ENCODE results near the gene RAPGEF2.

Gene RAPGEF2

DNA sequence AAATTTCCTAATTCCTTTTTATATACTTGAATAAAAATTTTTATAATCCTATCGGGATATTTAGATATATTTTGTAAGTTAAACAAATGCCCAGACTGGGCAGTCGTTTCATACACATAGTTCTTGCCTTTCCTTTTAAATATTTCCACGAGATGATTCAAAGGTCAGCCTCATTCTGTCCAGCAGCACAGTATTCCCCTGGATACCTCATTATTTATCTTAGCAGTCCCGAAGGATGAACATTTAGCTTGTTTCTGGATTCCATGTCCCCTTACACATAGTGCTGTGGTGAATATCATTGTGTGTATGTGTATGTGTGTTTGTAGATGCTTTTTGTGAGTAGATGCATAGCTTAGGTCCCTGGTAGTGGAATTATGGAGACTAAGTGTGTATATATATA, 38.3 kb downstream of the RAPGEF2 start:
- no peak for FAIRE-seq
- TF ChIP-seq, protein P1, sequence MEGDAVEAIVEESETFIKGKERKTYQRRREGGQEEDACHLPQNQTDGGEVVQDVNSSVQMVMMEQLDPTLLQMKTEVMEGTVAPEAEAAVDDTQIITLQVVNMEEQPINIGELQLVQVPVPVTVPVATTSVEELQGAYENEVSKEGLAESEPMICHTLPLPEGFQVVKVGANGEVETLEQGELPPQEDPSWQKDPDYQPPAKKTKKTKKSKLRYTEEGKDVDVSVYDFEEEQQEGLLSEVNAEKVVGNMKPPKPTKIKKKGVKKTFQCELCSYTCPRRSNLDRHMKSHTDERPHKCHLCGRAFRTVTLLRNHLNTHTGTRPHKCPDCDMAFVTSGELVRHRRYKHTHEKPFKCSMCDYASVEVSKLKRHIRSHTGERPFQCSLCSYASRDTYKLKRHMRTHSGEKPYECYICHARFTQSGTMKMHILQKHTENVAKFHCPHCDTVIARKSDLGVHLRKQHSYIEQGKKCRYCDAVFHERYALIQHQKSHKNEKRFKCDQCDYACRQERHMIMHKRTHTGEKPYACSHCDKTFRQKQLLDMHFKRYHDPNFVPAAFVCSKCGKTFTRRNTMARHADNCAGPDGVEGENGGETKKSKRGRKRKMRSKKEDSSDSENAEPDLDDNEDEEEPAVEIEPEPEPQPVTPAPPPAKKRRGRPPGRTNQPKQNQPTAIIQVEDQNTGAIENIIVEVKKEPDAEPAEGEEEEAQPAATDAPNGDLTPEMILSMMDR (IDR thresholded peaks at IDR 0.05; ENCODE audit: insufficient read depth, missing control alignments), result no peak
- DNase-seq (ENCODE audit: insufficient read length, low spot score), result no peak

DNA sequence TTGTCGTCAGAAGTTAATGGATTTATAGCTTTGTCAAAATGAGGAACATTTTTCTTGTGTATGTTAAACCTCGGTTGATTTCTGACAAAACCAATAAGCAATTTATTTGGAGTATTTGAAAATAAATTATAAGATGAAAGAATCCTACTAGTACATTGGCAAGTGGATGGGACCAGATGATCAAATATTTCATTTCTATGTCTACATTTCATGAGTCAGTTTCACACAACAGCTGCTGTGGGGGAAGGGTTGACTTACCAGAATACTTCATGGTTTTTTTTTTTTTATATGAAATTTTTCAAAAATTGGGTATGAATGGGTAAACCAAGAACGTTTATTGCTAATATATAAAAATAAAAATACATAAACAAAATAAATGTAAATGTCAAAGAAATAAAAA, 39.4 kb downstream of the RAPGEF2 start:
- FAIRE-seq (no peak), DNase-seq (ENCODE audit: insufficient read length, low spot score) (no peak)
- TF ChIP-seq, protein P1 (IDR thresholded peaks at IDR 0.05; ENCODE audit: insufficient read depth, missing control alignments), result no peak

DNA sequence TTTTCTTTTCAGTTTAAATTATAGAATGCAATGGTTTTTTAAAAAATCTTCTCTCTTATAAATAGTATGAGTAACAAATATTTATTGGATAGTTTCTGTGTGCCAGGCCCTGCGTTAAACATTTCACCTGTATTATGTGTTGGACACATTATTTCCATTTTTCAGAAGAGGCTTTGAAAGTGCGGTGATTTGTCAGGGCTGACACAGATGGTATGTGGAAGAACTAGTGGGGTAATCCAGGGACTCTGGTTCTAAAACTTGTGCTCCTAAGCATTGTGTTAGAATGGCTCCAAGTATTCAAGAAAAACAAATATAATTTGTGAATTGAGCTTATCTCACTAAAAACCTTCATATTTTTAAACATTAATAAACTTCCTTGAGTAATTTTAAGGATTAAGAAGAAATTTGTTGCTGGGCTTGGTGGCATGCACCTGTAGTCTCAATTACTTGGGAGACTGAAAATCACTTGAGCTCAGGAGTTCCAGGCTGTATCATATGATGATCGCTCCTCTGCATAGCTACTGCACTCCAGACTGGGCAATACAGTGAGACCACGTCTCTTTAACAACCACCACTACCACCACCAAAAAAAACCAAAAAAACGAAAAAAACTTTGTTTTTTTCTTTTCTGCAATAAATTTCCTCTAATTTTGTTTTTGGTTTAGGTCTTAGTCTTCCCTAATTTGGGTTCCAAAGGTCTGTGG, 40.0 kb downstream of the RAPGEF2 start:
- TF ChIP-seq, protein P1 (IDR thresholded peaks at IDR 0.05; ENCODE audit: insufficient read depth, missing control alignments), result no peak
- no peak for FAIRE-seq
- no peak for DNase-seq (ENCODE audit: insufficient read length, low spot score)

DNA sequence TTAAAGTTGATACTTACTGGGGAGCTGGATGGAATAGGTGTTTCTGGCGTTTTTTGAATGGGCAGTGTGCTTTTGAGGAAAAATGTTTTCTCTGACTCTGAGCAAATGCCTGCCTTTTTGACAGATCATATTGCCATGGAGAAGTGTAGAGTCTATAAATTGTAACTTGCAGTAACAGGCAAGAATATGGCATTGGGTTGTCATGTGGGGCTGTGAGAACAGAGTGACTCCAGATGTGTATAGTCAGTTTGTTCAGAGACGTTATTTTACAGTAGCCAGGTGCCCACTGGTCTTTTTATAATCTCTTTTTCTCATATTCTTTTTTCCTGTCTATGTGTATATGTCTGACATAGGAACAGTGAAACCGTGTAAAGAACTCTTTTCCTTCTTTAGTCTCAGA, 40.8 kb downstream of the RAPGEF2 start:
- no peak for DNase-seq (ENCODE audit: insufficient read length, low spot score)
- no peak for FAIRE-seq
- TF ChIP-seq, protein P1 (IDR thresholded peaks at IDR 0.05; ENCODE audit: insufficient read depth, missing control alignments), result no peak

DNA sequence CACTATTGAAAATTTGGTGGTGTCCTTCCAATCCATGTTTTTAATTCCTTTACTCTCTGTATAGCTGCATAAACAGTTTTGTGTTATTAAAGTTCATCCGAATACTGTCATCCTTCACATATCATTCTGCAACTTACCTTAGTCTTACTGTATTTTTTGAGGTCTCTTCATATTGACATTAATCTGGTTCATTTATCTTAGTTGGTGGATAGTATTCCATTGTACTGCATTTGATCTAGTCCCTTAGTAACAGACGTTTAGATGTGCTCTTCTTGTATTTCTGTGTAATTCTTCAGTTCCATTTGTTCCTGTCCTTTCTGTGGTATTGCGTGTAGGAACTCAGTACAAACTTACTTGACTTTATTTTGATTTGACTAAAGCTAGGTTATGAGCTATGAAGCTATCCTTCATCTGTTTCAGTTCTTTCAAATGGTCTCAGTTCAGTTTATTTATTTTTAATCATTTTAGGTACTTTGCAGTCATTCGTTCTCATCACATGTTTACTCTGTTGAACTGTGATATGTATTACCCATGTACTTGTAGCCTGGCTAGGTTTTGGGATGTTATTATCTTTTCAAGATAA, 41.3 kb downstream of the RAPGEF2 start:
- no peak for FAIRE-seq

GRCh38 chr4:159145318-159145991, 42.6 kb downstream of the RAPGEF2 start:
- TF ChIP-seq, protein P1 (IDR thresholded peaks at IDR 0.05; ENCODE audit: insufficient read depth, missing control alignments), result no peak
- FAIRE-seq (no peak), DNase-seq (ENCODE audit: insufficient read length, low spot score) (no peak)

More for the DNA sequence above, 41.3 kb downstream of the RAPGEF2 start:
- no peak for DNase-seq (ENCODE audit: insufficient read length, low spot score)
- TF ChIP-seq, protein P1 (IDR thresholded peaks at IDR 0.05; ENCODE audit: insufficient read depth, missing control alignments), result no peak

DNA sequence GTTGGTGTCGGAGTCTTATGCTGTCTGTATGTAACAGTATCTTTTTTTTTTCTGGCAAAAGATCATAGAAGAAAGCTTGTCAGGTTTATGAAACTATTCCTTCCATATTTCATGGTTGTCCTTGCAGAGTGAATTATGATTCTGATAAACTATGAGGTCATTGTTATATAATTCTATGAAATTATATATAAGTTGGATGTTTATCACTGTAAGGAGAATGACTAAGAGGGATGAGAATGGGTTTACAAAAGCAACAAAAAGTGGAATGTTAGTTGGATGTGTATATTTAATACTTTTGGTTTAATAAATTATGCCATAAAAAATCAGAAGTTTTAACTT, 43.1 kb downstream of the RAPGEF2 start:
- TF ChIP-seq, protein P1 (IDR thresholded peaks at IDR 0.05; ENCODE audit: insufficient read depth, missing control alignments), result no peak
- no peak for FAIRE-seq

More for the DNA sequence above, 43.1 kb downstream of the RAPGEF2 start:
- DNase-seq (ENCODE audit: insufficient read length, low spot score), result no peak

Measured in D721Med (cell line).